ENCODE measurements around the gene LHFPL3.

- TF ChIP-seq, protein P1, sequence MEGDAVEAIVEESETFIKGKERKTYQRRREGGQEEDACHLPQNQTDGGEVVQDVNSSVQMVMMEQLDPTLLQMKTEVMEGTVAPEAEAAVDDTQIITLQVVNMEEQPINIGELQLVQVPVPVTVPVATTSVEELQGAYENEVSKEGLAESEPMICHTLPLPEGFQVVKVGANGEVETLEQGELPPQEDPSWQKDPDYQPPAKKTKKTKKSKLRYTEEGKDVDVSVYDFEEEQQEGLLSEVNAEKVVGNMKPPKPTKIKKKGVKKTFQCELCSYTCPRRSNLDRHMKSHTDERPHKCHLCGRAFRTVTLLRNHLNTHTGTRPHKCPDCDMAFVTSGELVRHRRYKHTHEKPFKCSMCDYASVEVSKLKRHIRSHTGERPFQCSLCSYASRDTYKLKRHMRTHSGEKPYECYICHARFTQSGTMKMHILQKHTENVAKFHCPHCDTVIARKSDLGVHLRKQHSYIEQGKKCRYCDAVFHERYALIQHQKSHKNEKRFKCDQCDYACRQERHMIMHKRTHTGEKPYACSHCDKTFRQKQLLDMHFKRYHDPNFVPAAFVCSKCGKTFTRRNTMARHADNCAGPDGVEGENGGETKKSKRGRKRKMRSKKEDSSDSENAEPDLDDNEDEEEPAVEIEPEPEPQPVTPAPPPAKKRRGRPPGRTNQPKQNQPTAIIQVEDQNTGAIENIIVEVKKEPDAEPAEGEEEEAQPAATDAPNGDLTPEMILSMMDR (IDR thresholded peaks at IDR 0.05; ENCODE audit: low read length): no peak
- TF ChIP-seq EZH2phosphoT487 (IDR thresholded peaks at IDR 0.05; ENCODE audit: low read length): no peak
- TF ChIP-seq EZH2 (optimal IDR thresholded peaks at IDR 0.05; ENCODE audit: low read depth, low read length): no peak
Observed at GRCh38 chr7:104807671-104808070, 479.3 kb downstream of the LHFPL3 start.
